ES-I3 (cell line): ENCODE data around the gene LRRC14B.

Source experiments
- H3K36me3 ChIP-seq: 2 replicates; pipeline ENCODE4 v1.6.1; 2013; ENCODE audit warnings: mild to moderate bottlenecking, low read length, control low read depth, moderate library complexity; ENCODE audit not compliant: insufficient read depth
- H3K4me1 ChIP-seq: 2 replicates; pipeline ENCODE4 v1.6.1; 2013; ENCODE audit warnings: mild to moderate bottlenecking, control low read depth, low read length; ENCODE audit not compliant: insufficient read depth
- H3K9ac ChIP-seq: 2 replicates; pipeline ENCODE4 v1.6.1; 2013; ENCODE audit warnings: low read depth, mild to moderate bottlenecking, low read length, moderate library complexity
- H3K9me3 ChIP-seq: 2 replicates; pipeline ENCODE4 v1.6.1; 2013; ENCODE audit warnings: mild to moderate bottlenecking, low read length, moderate library complexity; ENCODE audit not compliant: control insufficient read depth, insufficient read depth

Gene LRRC14B

DNA sequence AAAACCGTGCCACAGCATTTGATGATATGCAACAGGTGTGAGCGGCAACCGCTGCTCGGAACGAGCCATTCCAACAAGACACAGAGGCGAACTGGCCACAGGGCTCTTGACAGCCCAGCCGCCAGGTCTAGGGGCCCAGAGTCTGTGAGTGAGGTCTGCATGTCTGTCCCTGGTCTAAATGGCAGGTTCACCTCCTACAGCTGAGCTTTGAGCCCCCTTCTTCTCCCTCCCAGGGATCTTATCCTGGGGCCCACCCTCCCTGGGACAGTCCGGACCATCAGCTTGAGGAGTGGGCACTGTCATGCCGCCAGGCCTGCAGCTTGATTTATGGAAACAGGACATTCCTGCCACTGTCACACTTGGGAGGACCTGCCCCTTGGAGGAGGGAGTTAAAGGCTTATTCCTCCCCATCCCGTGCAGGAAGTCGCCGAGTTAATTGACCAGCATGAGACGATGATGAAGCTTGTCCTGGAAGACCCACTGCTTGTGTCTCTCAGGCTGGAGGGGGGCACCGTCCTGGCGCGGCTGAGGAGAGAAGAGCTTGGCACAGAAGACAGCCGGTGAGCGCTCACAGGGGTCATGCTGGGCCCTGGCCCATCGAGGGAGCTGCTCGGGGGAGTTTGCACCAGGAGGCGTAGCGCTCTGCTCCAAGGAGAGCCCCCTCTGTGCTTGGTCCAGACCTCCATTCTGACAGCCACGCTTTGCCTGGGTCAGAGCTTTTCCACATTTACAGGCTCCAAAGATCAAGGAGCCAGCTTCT lies 35.5 kb upstream of the LRRC14B start:
- Histone ChIP-seq H3K9ac (no peak overlapping the region), H3K4me1 (no peaks in the 10 kb centered on the region), H3K9me3 (no peaks in the 10 kb centered on the region), H3K36me3 (peaks cover 18% of the 10 kb centered on the region)

DNA sequence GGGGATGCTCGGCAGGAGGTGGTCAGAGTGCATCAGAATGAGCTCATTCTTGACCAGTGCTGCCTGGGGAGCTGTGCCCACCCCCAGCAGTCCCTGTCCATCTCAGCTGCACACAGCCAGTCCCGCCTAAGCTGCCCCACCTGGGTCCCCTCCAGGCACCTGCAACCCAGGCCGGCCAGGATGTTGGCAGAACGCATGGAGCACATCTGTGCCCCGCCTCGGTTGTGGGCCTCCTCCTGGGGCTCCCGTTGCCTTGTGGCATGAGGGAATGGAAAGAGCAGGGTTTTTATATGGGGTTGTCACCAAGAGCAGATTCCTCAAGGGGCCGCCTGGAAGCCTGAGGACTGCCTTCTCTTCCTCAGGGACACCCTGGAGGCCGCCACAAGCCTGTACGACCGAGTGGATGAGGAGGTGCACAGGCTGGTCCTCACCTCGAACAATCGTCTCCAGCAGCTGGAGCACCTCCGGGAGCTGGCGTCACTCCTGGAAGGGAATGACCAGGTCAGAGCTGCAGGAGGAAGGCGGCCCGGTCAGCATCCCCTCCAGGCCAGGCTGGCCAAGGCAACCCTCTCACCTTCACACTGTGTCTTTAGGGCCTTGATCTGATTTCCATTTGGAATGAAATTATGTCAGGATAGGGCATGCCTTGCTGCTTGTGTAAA lies 34.8 kb upstream of the LRRC14B start:
- Histone ChIP-seq H3K36me3 (peaks cover 23% of the 10 kb centered on the region), H3K9me3 (no peaks in the 10 kb centered on the region), H3K4me1 (no peaks in the 10 kb centered on the region), H3K9ac (no peak overlapping the region)

- Histone ChIP-seq H3K9ac (no peak overlapping the region), H3K36me3 (peaks cover 23% of the 10 kb centered on the region), H3K9me3 (no peaks in the 10 kb centered on the region), H3K4me1 (no peaks in the 10 kb centered on the region)
Measured at GRCh38 chr5:157126-157715, 34.1 kb upstream of the LRRC14B start.

- Histone ChIP-seq H3K4me1 (no peaks in the 10 kb centered on the region), H3K36me3 (peaks cover 19% of the 10 kb centered on the region), H3K9ac (no peak overlapping the region), H3K9me3 (no peaks in the 10 kb centered on the region)
Measured at GRCh38 chr5:157801-158200, 33.5 kb upstream of the LRRC14B start.

- Histone ChIP-seq H3K9me3 (no peaks in the 10 kb centered on the region), H3K9ac (no peak overlapping the region), H3K4me1 (no peaks in the 10 kb centered on the region), H3K36me3 (peaks cover 16% of the 10 kb centered on the region)
Measured at GRCh38 chr5:158807-159447, 32.4 kb upstream of the LRRC14B start.

GRCh38 chr5:159448-160172 lies 31.7 kb upstream of the LRRC14B start:
- H3K36me3 ChIP-seq, result peaks cover 16% of the 10 kb centered on the region
- no peak overlapping the region for H3K9ac ChIP-seq
- no peaks in the 10 kb centered on the region for H3K4me1 ChIP-seq
- H3K9me3 ChIP-seq, result no peaks in the 10 kb centered on the region

DNA sequence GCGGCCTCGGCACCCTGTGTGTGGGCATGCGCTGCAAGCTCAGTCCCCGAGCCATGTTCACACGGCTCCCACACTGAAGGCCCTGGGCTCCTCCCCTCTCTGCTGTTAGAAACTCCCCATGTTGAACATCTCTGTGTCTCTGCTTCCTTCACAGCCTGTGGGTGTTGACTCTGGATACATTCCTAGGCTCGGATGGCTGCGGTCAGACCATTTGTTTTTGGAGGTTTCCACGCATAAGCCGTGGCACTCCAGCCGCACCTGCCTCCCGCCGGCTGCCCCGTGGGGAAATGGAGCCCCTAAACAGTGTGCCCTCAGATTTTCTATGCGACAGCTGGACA lies 31.2 kb upstream of the LRRC14B start:
- no peaks in the 10 kb centered on the region for H3K9me3 ChIP-seq
- H3K4me1 ChIP-seq, result no peaks in the 10 kb centered on the region
- no peak overlapping the region for H3K9ac ChIP-seq
- H3K36me3 ChIP-seq, result peaks cover 13% of the 10 kb centered on the region

DNA sequence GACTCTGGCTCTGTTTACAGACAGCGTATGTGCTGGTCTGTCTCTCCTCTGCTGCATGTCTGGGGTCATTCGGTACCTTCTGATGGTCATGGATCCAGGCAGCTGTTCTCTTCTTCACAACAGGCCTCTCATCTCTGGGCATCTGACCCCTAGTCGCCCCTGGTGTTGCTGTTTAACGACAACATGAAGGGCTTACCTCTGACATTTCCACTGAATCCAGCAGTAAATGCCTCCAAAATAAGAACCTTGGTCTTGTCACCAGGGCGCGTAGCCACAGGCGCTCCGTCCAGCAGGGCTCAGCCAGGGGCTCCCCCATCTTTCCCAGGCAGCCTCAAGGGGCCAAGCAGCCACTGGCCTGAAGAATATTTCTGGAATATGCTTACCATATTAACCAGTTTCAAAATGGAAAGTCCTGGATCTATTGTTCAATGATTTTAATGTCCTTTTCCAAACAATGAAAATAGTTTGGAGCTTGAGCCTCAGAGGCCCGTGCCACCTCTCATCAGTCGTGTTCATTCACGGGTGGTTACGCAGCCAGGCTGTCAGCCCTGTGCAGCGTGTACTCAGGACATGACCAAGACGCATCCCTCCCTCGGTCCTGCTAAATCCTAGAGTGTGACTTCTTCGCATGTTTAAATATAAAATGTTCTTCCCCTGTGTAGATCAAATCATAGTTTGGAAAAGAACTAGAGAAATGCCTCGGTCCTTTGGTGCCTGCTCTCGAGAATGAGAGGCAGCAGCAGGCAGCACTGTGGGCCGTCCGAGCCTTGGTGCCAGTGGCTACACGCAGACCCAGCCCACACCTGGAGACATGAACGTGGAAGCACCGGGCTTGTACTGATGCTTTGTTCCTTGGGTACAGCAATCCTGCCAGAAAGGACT lies 30.1 kb upstream of the LRRC14B start:
- Histone ChIP-seq H3K9ac (no peak overlapping the region), H3K36me3 (peaks cover 7% of the 10 kb centered on the region), H3K9me3 (no peaks in the 10 kb centered on the region), H3K4me1 (no peaks in the 10 kb centered on the region)

- Histone ChIP-seq H3K36me3 (peaks cover 6% of the 10 kb centered on the region), H3K9me3 (no peaks in the 10 kb centered on the region), H3K9ac (no peak overlapping the region), H3K4me1 (no peaks in the 10 kb centered on the region)
Measured at GRCh38 chr5:161803-162110, 29.5 kb upstream of the LRRC14B start.

DNA sequence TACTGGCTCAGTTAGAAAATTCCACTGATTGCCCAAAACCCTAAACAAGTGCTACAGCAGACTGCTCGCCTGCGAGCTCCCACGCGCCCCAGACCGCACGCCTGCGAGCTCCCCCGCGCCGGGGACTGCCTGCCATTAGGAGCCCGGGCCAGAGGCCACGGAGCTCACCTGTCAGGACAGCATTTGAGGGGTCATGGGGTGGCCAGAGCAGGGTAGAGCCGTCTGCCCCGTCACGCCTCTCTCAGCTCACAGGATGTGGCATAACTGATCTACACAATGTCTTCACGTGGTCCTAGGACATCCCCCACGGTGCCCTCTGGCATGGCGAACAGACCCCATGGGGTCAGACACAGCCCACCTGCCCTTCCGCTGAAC lies 29.1 kb upstream of the LRRC14B start:
- H3K9me3 ChIP-seq, result no peaks in the 10 kb centered on the region
- H3K36me3 ChIP-seq, result peaks cover 5% of the 10 kb centered on the region; the same call in 1 of the 2 replicates

GRCh38 chr5:162565-163337 lies 28.5 kb upstream of the LRRC14B start:
- Histone ChIP-seq H3K36me3 (peaks cover 5% of the 10 kb centered on the region; the same call in 1 of the 2 replicates), H3K9ac (no peak overlapping the region)

More for the DNA sequence above, 29.1 kb upstream of the LRRC14B start:
- Histone ChIP-seq H3K4me1 (no peaks in the 10 kb centered on the region), H3K9ac (no peak overlapping the region)

GRCh38 chr5:163338-163620 lies 28.0 kb upstream of the LRRC14B start:
- Histone ChIP-seq H3K4me1 (no peaks in the 10 kb centered on the region), H3K9me3 (no peaks in the 10 kb centered on the region), H3K36me3 (peaks cover 5% of the 10 kb centered on the region; the same call in 1 of the 2 replicates), H3K9ac (no peak overlapping the region)

More at GRCh38 chr5:162565-163337, 28.5 kb upstream of the LRRC14B start:
- no peaks in the 10 kb centered on the region for H3K9me3 ChIP-seq
- H3K4me1 ChIP-seq, result no peaks in the 10 kb centered on the region

DNA sequence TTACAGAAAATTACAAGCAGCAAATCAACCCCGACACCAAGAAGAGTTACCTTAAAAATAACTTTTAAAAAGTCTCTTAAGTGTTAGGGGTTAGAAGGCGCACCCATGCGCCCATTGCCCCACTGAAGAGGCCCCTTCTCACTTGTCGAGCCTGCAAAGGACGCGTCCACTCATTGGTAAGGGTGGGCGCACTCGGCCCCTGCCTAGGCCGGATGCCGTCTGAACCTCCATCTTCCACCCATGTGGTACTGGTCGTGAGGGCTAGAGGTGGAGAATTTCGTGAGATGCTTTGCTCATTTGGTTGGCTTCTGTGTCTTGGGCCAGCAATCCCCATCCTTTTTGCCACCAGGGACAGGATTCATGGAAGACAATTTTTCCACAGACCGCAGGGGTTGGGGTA lies 27.5 kb upstream of the LRRC14B start:
- H3K9me3 ChIP-seq, result no peaks in the 10 kb centered on the region
- peaks cover 5% of the 10 kb centered on the region; the same call in 1 of the 2 replicates for H3K36me3 ChIP-seq

More for the DNA sequence above, 27.5 kb upstream of the LRRC14B start:
- Histone ChIP-seq H3K4me1 (no peaks in the 10 kb centered on the region), H3K9ac (no peak overlapping the region)
